ENCODE measurements around the gene GNG10. TPM values are rescaled to one million over a fixed set of nuclear protein-coding genes. Genes with fewer than 3 reads are reported as not detected.

The GNG10 gene
- total RNA-seq, 2 donors from 2014 or later, result 66.1 to 93.1 TPM

DNA sequence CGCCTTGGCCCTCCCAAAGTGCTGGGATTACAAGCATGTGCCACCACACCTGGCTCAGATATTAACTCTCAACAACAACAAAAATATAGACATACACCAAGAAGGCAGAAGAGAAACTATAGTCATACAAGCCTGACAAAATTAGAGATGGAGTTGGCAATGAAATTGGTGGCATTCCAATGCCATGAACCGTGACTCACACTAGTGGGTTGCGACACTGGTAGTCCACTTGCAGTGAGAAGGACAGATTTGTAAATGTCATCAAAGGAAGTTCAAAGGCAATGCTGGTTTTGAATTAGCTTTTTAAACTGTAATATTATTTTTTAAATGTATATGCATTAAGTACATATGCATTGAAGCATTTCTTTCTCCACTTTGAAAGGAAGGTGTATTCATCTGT is 38.8 kb upstream of the GNG10 start:
- ATAC-seq (ENCODE audit: insufficient number of reproducible peaks, low FRiP score, low read depth), result no peak
- no peak for DNase-seq (ENCODE audit: low spot score)
- H3K27me3 ChIP-seq (replicated peaks; ENCODE audit: insufficient read depth), result no peaks in the 10 kb centered on the region

DNA sequence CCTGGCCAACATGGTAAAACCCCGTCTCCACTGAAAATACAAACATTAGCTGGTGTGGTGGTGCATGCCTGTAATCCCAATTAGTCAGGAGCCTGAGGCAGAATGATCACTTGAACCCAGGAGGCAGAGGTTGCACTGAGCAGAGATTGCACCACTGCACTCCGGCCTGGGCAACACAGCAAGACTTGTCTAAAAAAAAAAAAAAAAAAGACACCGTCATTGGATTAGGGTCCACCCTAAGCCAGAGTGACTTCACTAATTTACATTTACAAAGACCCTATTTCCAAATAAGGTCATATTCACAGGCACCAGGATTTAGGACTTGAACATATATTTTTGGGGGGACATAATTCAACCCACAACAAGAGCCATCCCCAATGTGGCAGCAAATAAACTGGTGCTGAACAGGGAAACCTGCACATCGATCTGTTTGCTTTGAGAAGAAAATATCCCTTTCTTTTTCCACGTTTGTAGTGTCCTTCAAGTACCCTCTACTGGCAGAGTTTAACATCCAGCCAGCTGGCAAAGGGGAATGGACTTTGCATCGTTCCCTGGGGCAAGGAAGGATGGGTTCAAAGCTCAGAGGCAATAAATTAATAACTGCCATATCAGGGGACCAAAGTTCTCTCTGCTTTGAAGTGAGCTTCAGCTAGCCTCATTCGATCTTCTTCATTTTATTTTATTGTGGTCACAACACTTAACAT is 34.0 kb upstream of the GNG10 start:
- TF ChIP-seq CTCF (IDR thresholded peaks at IDR 0.05), result no peak
- ATAC-seq (ENCODE audit: insufficient number of reproducible peaks, low FRiP score, low read depth) (no peak), DNase-seq (ENCODE audit: low spot score) (no peak)
- Histone ChIP-seq H3K4me1 (ENCODE audit: control insufficient read depth in 1 of 2, low read depth in 2 of 2) (peaks cover 7 to 13% of the 10 kb centered on the region in 2 donors), H3K36me3 (no peaks in the 10 kb centered on the region), H3K9me3 (no peaks in the 10 kb centered on the region), H3K4me3 (no peak overlapping the region), H3K27ac (no peak overlapping the region), H3K27me3 (replicated peaks; ENCODE audit: insufficient read depth) (no peaks in the 10 kb centered on the region)

More for the DNA sequence above, 38.8 kb upstream of the GNG10 start:
- TF ChIP-seq CTCF (IDR thresholded peaks at IDR 0.05), result no peak
- Histone ChIP-seq H3K36me3 (no peaks in the 10 kb centered on the region), H3K9me3 (no peaks in the 10 kb centered on the region), H3K4me1 (ENCODE audit: control insufficient read depth in 1 of 2, low read depth in 2 of 2) (no peaks in the 10 kb centered on the region), H3K4me3 (no peak overlapping the region), H3K27ac (no peak overlapping the region)

GRCh38 chr9:111628411-111628810 is 33.0 kb upstream of the GNG10 start:
- ATAC-seq (ENCODE audit: insufficient number of reproducible peaks, low FRiP score, low read depth), result no peak
- no peak for TF ChIP-seq CTCF (IDR thresholded peaks at IDR 0.05)
- no peak overlapping the region for H3K27ac ChIP-seq

DNA sequence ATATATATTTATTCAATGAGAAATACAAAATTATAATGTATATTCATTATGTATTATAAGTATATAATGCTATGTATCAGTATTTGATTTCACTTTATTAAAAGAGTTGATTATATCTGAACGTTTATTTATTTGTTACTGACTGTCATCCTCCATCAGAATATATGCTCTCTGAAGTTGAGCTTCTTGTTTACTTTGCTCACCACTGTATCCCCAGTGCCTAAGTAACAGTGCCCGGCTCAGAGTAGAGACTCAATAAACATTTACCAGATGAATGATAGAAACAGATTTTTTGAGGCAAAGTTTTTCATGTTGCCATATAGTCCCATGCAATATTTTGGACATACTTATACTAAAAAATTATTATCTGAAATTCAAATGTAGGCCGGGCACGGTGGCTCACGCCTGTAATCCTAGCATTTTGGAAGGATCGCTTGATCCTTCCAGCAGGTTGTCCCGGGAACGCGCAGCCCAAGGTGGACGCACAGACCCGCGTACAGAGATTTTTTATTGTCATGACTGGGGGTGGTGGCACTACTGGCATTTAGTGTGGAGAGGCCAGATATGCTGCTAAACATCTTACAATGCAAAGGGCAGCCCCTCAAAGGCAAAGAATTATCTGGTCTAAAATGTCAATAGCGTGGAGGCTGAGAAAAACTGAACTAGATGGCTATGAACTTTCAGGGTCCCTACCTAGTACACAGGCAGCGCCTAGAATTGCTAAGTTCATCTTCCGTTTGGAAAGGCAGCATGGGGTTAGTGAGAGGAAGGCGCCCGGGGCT is 31.0 kb upstream of the GNG10 start:
- peak overlapping the region; percentile 78 for H3K4me3 ChIP-seq
- no peaks in the 10 kb centered on the region for H3K9me3 ChIP-seq
- no peaks in the 10 kb centered on the region for H3K36me3 ChIP-seq
- ATAC-seq (ENCODE audit: insufficient number of reproducible peaks, low FRiP score, low read depth) (no peak), DNase-seq (ENCODE audit: low spot score) (no peak)
- peaks cover 7 to 32% of the 10 kb centered on the region in 2 donors for H3K4me1 ChIP-seq (ENCODE audit: control insufficient read depth in 1 of 2, low read depth in 2 of 2)
- no peak for TF ChIP-seq CTCF (IDR thresholded peaks at IDR 0.05)
- H3K27me3 ChIP-seq (replicated peaks; ENCODE audit: insufficient read depth), result no peaks in the 10 kb centered on the region
- H3K27ac ChIP-seq, result peak overlapping the region; percentile 68 to 76

More at GRCh38 chr9:111628411-111628810, 33.0 kb upstream of the GNG10 start:
- H3K36me3 ChIP-seq, result no peaks in the 10 kb centered on the region
- no peaks in the 10 kb centered on the region for H3K27me3 ChIP-seq (replicated peaks; ENCODE audit: insufficient read depth)
- H3K4me1 ChIP-seq (ENCODE audit: control insufficient read depth in 1 of 2, low read depth in 2 of 2), result peaks cover 7 to 23% of the 10 kb centered on the region in 2 donors
- no peak for DNase-seq (ENCODE audit: low spot score)
- no peak overlapping the region for H3K4me3 ChIP-seq
- no peaks in the 10 kb centered on the region for H3K9me3 ChIP-seq

DNA sequence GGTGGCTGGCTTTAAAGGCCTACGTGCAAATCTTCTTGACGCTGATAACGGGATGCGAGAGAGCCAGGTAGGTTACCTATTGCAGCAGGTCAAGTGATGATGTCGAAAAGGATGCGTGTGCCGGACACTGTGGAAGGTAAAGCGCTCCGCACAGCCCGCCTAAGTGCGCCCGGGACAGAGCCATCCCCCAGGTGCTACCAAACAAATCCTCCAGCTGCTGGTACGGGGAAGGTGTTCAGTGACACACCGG is 30.5 kb upstream of the GNG10 start:
- DNase-seq (ENCODE audit: low spot score), result no peak
- Histone ChIP-seq H3K27ac (peak overlapping the region; percentile 68 to 76), H3K27me3 (replicated peaks; ENCODE audit: insufficient read depth) (no peaks in the 10 kb centered on the region), H3K36me3 (no peaks in the 10 kb centered on the region), H3K4me1 (ENCODE audit: control insufficient read depth in 1 of 2, low read depth in 2 of 2) (peaks cover 7 to 32% of the 10 kb centered on the region in 2 donors), H3K9me3 (no peaks in the 10 kb centered on the region), H3K4me3 (peak overlapping the region; percentile 78)
- TF ChIP-seq CTCF (IDR thresholded peaks at IDR 0.05), result no peak
- no peak for ATAC-seq (ENCODE audit: insufficient number of reproducible peaks, low FRiP score, low read depth)

Measured in thoracic aorta (tissue), 2 donors.